ENCODE data around the gene SPATA4.

Gene SPATA4

GRCh38 chr4:176236946-176237345, 41.6 kb upstream of the SPATA4 start:
- Histone ChIP-seq H3K4me3 (ENCODE audit: low read length) (no peak overlapping the region), H2BK5ac (ENCODE audit: low read length) (no peak overlapping the region), H4K5ac (ENCODE audit: low read length) (no peak overlapping the region), H3K27me3 (ENCODE audit: insufficient read depth, low read length, poor library complexity) (no peaks in the 10 kb centered on the region), H2BK120ac (ENCODE audit: low read depth, low read length) (no peak overlapping the region), H3K18ac (ENCODE audit: low read length) (no peak overlapping the region), H3K4me2 (ENCODE audit: low read length) (no peak overlapping the region), H3K56ac (ENCODE audit: low read length) (no peak overlapping the region), H3K23ac (ENCODE audit: low read length) (no peak overlapping the region), H3K79me2 (ENCODE audit: control insufficient read depth, insufficient read depth, low read length) (no peaks in the 10 kb centered on the region), H3K27ac (ENCODE audit: low read depth, low read length) (no peak overlapping the region), H3K4me1 (ENCODE audit: control insufficient read depth, low read depth, low read length) (peaks cover 5% of the 10 kb centered on the region), H3K4ac (ENCODE audit: low read depth, low read length) (no peak overlapping the region), H3K79me1 (ENCODE audit: low read length) (no peaks in the 10 kb centered on the region), H3K9ac (ENCODE audit: low read length) (no peak overlapping the region), H2BK15ac (replicated peaks; ENCODE audit: low read depth) (no peak overlapping the region), H2AK5ac (ENCODE audit: low read length) (no peak overlapping the region), H4K8ac (ENCODE audit: low read depth, low read length) (no peak overlapping the region), H3K36me3 (ENCODE audit: control insufficient read depth, insufficient read depth, low read length) (no peaks in the 10 kb centered on the region)
- DNase-seq = no peak
- WGBS (ENCODE audit: extremely low coverage, insufficient coverage, low lambda C conversion rate) = no CpG with 5 or more reads among the region's 5 CpGs

- peak; percentile 43 for DNase-seq
- Histone ChIP-seq H3K79me1 (ENCODE audit: low read length) (no peaks in the 10 kb centered on the region), H4K5ac (ENCODE audit: low read length) (no peak overlapping the region), H3K27me3 (ENCODE audit: insufficient read depth, low read length, poor library complexity) (no peaks in the 10 kb centered on the region), H2BK5ac (ENCODE audit: low read length) (no peak overlapping the region), H3K9ac (ENCODE audit: low read length) (no peak overlapping the region), H3K18ac (ENCODE audit: low read length) (no peak overlapping the region), H3K36me3 (ENCODE audit: control insufficient read depth, insufficient read depth, low read length) (no peaks in the 10 kb centered on the region), H3K4me3 (ENCODE audit: low read length) (no peak overlapping the region), H4K8ac (ENCODE audit: low read depth, low read length) (no peak overlapping the region), H3K79me2 (ENCODE audit: control insufficient read depth, insufficient read depth, low read length) (no peaks in the 10 kb centered on the region), H3K4me1 (ENCODE audit: control insufficient read depth, low read depth, low read length) (peaks cover 4% of the 10 kb centered on the region), H3K4ac (ENCODE audit: low read depth, low read length) (no peak overlapping the region), H2BK15ac (replicated peaks; ENCODE audit: low read depth) (no peak overlapping the region), H2AK5ac (ENCODE audit: low read length) (no peak overlapping the region), H3K27ac (ENCODE audit: low read depth, low read length) (no peak overlapping the region), H3K4me2 (ENCODE audit: low read length) (no peak overlapping the region), H3K23ac (ENCODE audit: low read length) (no peak overlapping the region), H2BK120ac (ENCODE audit: low read depth, low read length) (no peak overlapping the region), H3K56ac (ENCODE audit: low read length) (no peak overlapping the region)
- WGBS (ENCODE audit: extremely low coverage, insufficient coverage, low lambda C conversion rate) = no CpG with 5 or more reads among the region's 4 CpGs
Measured at GRCh38 chr4:176230836-176231235, 35.5 kb upstream of the SPATA4 start.

- no peak overlapping the region for H2AK5ac ChIP-seq (ENCODE audit: low read length)
- H3K4me1 ChIP-seq (ENCODE audit: control insufficient read depth, low read depth, low read length) = peaks cover 4% of the 10 kb centered on the region
- no peak for DNase-seq
- H3K79me2 ChIP-seq (ENCODE audit: control insufficient read depth, insufficient read depth, low read length) = no peaks in the 10 kb centered on the region
- no peak overlapping the region for H4K5ac ChIP-seq (ENCODE audit: low read length)
- no peak overlapping the region for H3K9ac ChIP-seq (ENCODE audit: low read length)
- H2BK120ac ChIP-seq (ENCODE audit: low read depth, low read length) = no peak overlapping the region
- no peak overlapping the region for H3K4ac ChIP-seq (ENCODE audit: low read depth, low read length)
- no peak overlapping the region for H2BK15ac ChIP-seq (replicated peaks; ENCODE audit: low read depth)
- H3K27ac ChIP-seq (ENCODE audit: low read depth, low read length) = no peak overlapping the region
- no peak overlapping the region for H2BK5ac ChIP-seq (ENCODE audit: low read length)
- H3K4me3 ChIP-seq (ENCODE audit: low read length) = no peak overlapping the region
- H3K79me1 ChIP-seq (ENCODE audit: low read length) = no peaks in the 10 kb centered on the region
- no CpG with 5 or more reads among the region's 4 CpGs for WGBS (ENCODE audit: extremely low coverage, insufficient coverage, low lambda C conversion rate)
- no peak overlapping the region for H3K18ac ChIP-seq (ENCODE audit: low read length)
- no peak overlapping the region for H4K8ac ChIP-seq (ENCODE audit: low read depth, low read length)
- no peak overlapping the region for H3K56ac ChIP-seq (ENCODE audit: low read length)
- no peaks in the 10 kb centered on the region for H3K36me3 ChIP-seq (ENCODE audit: control insufficient read depth, insufficient read depth, low read length)
- H3K23ac ChIP-seq (ENCODE audit: low read length) = no peak overlapping the region
- no peaks in the 10 kb centered on the region for H3K27me3 ChIP-seq (ENCODE audit: insufficient read depth, low read length, poor library complexity)
- H3K4me2 ChIP-seq (ENCODE audit: low read length) = no peak overlapping the region
Measured at GRCh38 chr4:176229645-176230044, 34.3 kb upstream of the SPATA4 start.

GRCh38 chr4:176226736-176227135, 31.4 kb upstream of the SPATA4 start:
- Histone ChIP-seq H3K79me2 (ENCODE audit: control insufficient read depth, insufficient read depth, low read length) (no peaks in the 10 kb centered on the region), H3K9ac (ENCODE audit: low read length) (no peak overlapping the region)
- no CpG with 5 or more reads among the region's 5 CpGs for WGBS (ENCODE audit: extremely low coverage, insufficient coverage, low lambda C conversion rate)

GRCh38 chr4:176223561-176223960, 28.2 kb upstream of the SPATA4 start:
- no peaks in the 10 kb centered on the region for H3K79me2 ChIP-seq (ENCODE audit: control insufficient read depth, insufficient read depth, low read length)
- no peak for DNase-seq
- WGBS (ENCODE audit: extremely low coverage, insufficient coverage, low lambda C conversion rate) = no CpG with 5 or more reads among the region's 2 CpGs
- H2AK5ac ChIP-seq (ENCODE audit: low read length) = no peak overlapping the region
- peak overlapping the region; percentile 56 for H4K8ac ChIP-seq (ENCODE audit: low read depth, low read length)
- no peak overlapping the region for H3K4me2 ChIP-seq (ENCODE audit: low read length)
- no peak overlapping the region for H3K56ac ChIP-seq (ENCODE audit: low read length)
- H3K23ac ChIP-seq (ENCODE audit: low read length) = no peak overlapping the region
- no peak overlapping the region for H3K27ac ChIP-seq (ENCODE audit: low read depth, low read length)
- no peaks in the 10 kb centered on the region for H3K79me1 ChIP-seq (ENCODE audit: low read length)
- no peak overlapping the region for H4K5ac ChIP-seq (ENCODE audit: low read length)
- H3K4me1 ChIP-seq (ENCODE audit: control insufficient read depth, low read depth, low read length) = peaks cover 4% of the 10 kb centered on the region
- H3K4ac ChIP-seq (ENCODE audit: low read depth, low read length) = no peak overlapping the region
- no peaks in the 10 kb centered on the region for H3K36me3 ChIP-seq (ENCODE audit: control insufficient read depth, insufficient read depth, low read length)
- H2BK5ac ChIP-seq (ENCODE audit: low read length) = no peak overlapping the region
- H3K27me3 ChIP-seq (ENCODE audit: insufficient read depth, low read length, poor library complexity) = no peaks in the 10 kb centered on the region
- H2BK120ac ChIP-seq (ENCODE audit: low read depth, low read length) = no peak overlapping the region
- H3K9ac ChIP-seq (ENCODE audit: low read length) = no peak overlapping the region
- no peak overlapping the region for H3K4me3 ChIP-seq (ENCODE audit: low read length)
- H3K18ac ChIP-seq (ENCODE audit: low read length) = no peak overlapping the region
- H2BK15ac ChIP-seq (replicated peaks; ENCODE audit: low read depth) = no peak overlapping the region

More at GRCh38 chr4:176226736-176227135, 31.4 kb upstream of the SPATA4 start:
- Histone ChIP-seq H3K23ac (ENCODE audit: low read length) (no peak overlapping the region), H2BK15ac (replicated peaks; ENCODE audit: low read depth) (no peak overlapping the region), H4K8ac (ENCODE audit: low read depth, low read length) (no peak overlapping the region), H3K18ac (ENCODE audit: low read length) (no peak overlapping the region), H4K5ac (ENCODE audit: low read length) (no peak overlapping the region), H2BK5ac (ENCODE audit: low read length) (no peak overlapping the region), H3K4me1 (ENCODE audit: control insufficient read depth, low read depth, low read length) (peaks cover 4% of the 10 kb centered on the region), H3K4me3 (ENCODE audit: low read length) (no peak overlapping the region), H2AK5ac (ENCODE audit: low read length) (no peak overlapping the region), H3K4ac (ENCODE audit: low read depth, low read length) (no peak overlapping the region), H3K36me3 (ENCODE audit: control insufficient read depth, insufficient read depth, low read length) (no peaks in the 10 kb centered on the region), H3K56ac (ENCODE audit: low read length) (no peak overlapping the region), H2BK120ac (ENCODE audit: low read depth, low read length) (no peak overlapping the region), H3K27ac (ENCODE audit: low read depth, low read length) (no peak overlapping the region), H3K79me1 (ENCODE audit: low read length) (no peaks in the 10 kb centered on the region), H3K4me2 (ENCODE audit: low read length) (no peak overlapping the region), H3K27me3 (ENCODE audit: insufficient read depth, low read length, poor library complexity) (no peaks in the 10 kb centered on the region)
- DNase-seq = no peak

- H3K23ac ChIP-seq (ENCODE audit: low read length) = no peak overlapping the region
- WGBS (ENCODE audit: extremely low coverage, insufficient coverage, low lambda C conversion rate) = no CpG with 5 or more reads among the region's 5 CpGs
- H3K4me2 ChIP-seq (ENCODE audit: low read length) = no peak overlapping the region
- H3K4me3 ChIP-seq (ENCODE audit: low read length) = no peak overlapping the region
- H3K4ac ChIP-seq (ENCODE audit: low read depth, low read length) = no peak overlapping the region
- H3K9ac ChIP-seq (ENCODE audit: low read length) = no peak overlapping the region
- no peaks in the 10 kb centered on the region for H3K36me3 ChIP-seq (ENCODE audit: control insufficient read depth, insufficient read depth, low read length)
- no peaks in the 10 kb centered on the region for H3K79me1 ChIP-seq (ENCODE audit: low read length)
- H2BK120ac ChIP-seq (ENCODE audit: low read depth, low read length) = no peak overlapping the region
- H2BK15ac ChIP-seq (replicated peaks; ENCODE audit: low read depth) = no peak overlapping the region
- H4K8ac ChIP-seq (ENCODE audit: low read depth, low read length) = no peak overlapping the region
- H3K18ac ChIP-seq (ENCODE audit: low read length) = no peak overlapping the region
- no peak overlapping the region for H4K5ac ChIP-seq (ENCODE audit: low read length)
- no peak overlapping the region for H3K27ac ChIP-seq (ENCODE audit: low read depth, low read length)
- no peak overlapping the region for H2BK5ac ChIP-seq (ENCODE audit: low read length)
- no peaks in the 10 kb centered on the region for H3K79me2 ChIP-seq (ENCODE audit: control insufficient read depth, insufficient read depth, low read length)
- H3K4me1 ChIP-seq (ENCODE audit: control insufficient read depth, low read depth, low read length) = peaks cover 3% of the 10 kb centered on the region
- H3K27me3 ChIP-seq (ENCODE audit: insufficient read depth, low read length, poor library complexity) = no peaks in the 10 kb centered on the region
- no peak overlapping the region for H2AK5ac ChIP-seq (ENCODE audit: low read length)
- H3K56ac ChIP-seq (ENCODE audit: low read length) = no peak overlapping the region
- no peak for DNase-seq
Measured at GRCh38 chr4:176222149-176222548, 26.8 kb upstream of the SPATA4 start.

All from mesendoderm (in vitro differentiated cells).